ENCODE measurements around the gene CC2D1A.

DNA sequence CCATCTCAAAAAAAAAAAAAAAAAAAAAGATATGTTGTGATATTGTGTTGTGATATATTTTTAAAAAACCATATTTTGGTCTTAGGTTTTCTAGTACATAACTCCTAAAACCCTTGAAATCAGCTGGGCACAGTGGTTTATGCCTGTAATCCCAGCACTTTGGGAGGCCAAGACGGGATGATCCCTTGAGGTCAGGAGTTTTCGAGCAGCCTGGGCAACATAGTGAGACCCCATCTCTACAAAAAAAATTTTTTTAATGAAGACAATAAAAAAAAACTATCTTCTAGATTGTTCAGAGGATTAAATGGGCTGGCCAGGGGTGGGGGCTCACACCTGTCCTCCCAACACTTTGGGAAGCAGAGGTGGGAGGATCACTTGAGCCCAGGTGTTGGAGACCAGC lies 45.0 kb downstream of the CC2D1A start:
- TF ChIP-seq PPARA (CRISPR knock-in tag; IDR thresholded peaks at IDR 0.05; ENCODE audit: borderline replicate concordance) (no peak), CSDC2 (CRISPR knock-in tag; IDR thresholded peaks at IDR 0.05) (no peak), ZFP3 (CRISPR knock-in tag; IDR thresholded peaks at IDR 0.05) (no peak)
